ENCODE data around the gene PLXDC2. TPM values are rescaled to one million over a fixed set of nuclear protein-coding genes. Genes with fewer than 3 reads are reported as not detected.
A peak's percentile ranks its signal among the peaks of the same experiment; 100 is the strongest.

The PLXDC2 gene
- total and polyA plus RNA-seq, 2 experiments from 2014 or later = 39.9 to 52.2 TPM

GRCh38 chr10:19839090-19839489 lies 22.9 kb downstream of the PLXDC2 start:
- no peaks in the 10 kb centered on the region for H3K27me3 ChIP-seq
- peaks cover 10% of the 10 kb centered on the region for H3K4me1 ChIP-seq (ENCODE audit: insufficient read depth)
- TF ChIP-seq EZH2 (IDR thresholded peaks at IDR 0.05; ENCODE audit: borderline replicate concordance) (no peak), EZH2phosphoT487 (IDR thresholded peaks at IDR 0.05; ENCODE audit: low read depth, severe bottlenecking, unreplicated experiment) (no peak), CTCF (IDR thresholded peaks at IDR 0.05; ENCODE audit: poor library complexity) (no peak)
- no peaks in the 10 kb centered on the region for H3K36me3 ChIP-seq (replicated peaks; ENCODE audit: insufficient read depth, low read depth)
- peaks cover 1% of the 10 kb centered on the region for H4K20me1 ChIP-seq (ENCODE audit: insufficient read depth, poor library complexity, severe bottlenecking)
- no peak overlapping the region for H3K4me3 ChIP-seq
- WGBS (ENCODE audit: low lambda C conversion rate, missing lambda C conversion rate) = 94% methylated on average over 3 of the region's 3 CpGs
- H3K4me2 ChIP-seq = no peak overlapping the region
- no peak overlapping the region for H3K27ac ChIP-seq
- H2AFZ ChIP-seq = no peak overlapping the region
- no peaks in the 10 kb centered on the region for H3K9me2 ChIP-seq (replicated peaks; ENCODE audit: insufficient read depth)
- no peaks in the 10 kb centered on the region for H3K9me3 ChIP-seq (ENCODE audit: low read depth)
- peaks cover 10% of the 10 kb centered on the region for H3K79me2 ChIP-seq
- no peak for DNase-seq (ENCODE audit: low spot score)

- Histone ChIP-seq H3K27ac (no peak overlapping the region), H3K36me3 (replicated peaks; ENCODE audit: insufficient read depth, low read depth) (no peaks in the 10 kb centered on the region), H3K4me3 (no peak overlapping the region), H3K4me1 (ENCODE audit: insufficient read depth) (peaks cover 10% of the 10 kb centered on the region), H3K4me2 (no peak overlapping the region), H4K20me1 (ENCODE audit: insufficient read depth, poor library complexity, severe bottlenecking) (no peaks in the 10 kb centered on the region), H3K79me2 (peaks cover 10% of the 10 kb centered on the region), H3K9me3 (ENCODE audit: low read depth) (no peaks in the 10 kb centered on the region), H3K27me3 (no peaks in the 10 kb centered on the region), H2AFZ (no peak overlapping the region), H3K9me2 (replicated peaks; ENCODE audit: insufficient read depth) (no peaks in the 10 kb centered on the region)
- 66% methylated on average over 4 of the region's 4 CpGs for WGBS (ENCODE audit: low lambda C conversion rate, missing lambda C conversion rate)
- TF ChIP-seq EZH2 (IDR thresholded peaks at IDR 0.05; ENCODE audit: borderline replicate concordance) = no peak
- TF ChIP-seq EZH2phosphoT487 (IDR thresholded peaks at IDR 0.05; ENCODE audit: low read depth, severe bottlenecking, unreplicated experiment) = no peak
- TF ChIP-seq CTCF (IDR thresholded peaks at IDR 0.05; ENCODE audit: poor library complexity) = no peak
- DNase-seq (ENCODE audit: low spot score) = no peak
Measured at GRCh38 chr10:19839552-19839951, 23.3 kb downstream of the PLXDC2 start.

GRCh38 chr10:19840776-19841175 lies 24.5 kb downstream of the PLXDC2 start:
- H3K79me2 ChIP-seq = peaks cover 5% of the 10 kb centered on the region
- no peaks in the 10 kb centered on the region for H4K20me1 ChIP-seq (ENCODE audit: insufficient read depth, poor library complexity, severe bottlenecking)
- H3K4me3 ChIP-seq = no peak overlapping the region
- no peak overlapping the region for H2AFZ ChIP-seq
- no peaks in the 10 kb centered on the region for H3K27me3 ChIP-seq
- H3K9me3 ChIP-seq (ENCODE audit: low read depth) = no peaks in the 10 kb centered on the region
- no peak for DNase-seq (ENCODE audit: low spot score)
- H3K9me2 ChIP-seq (replicated peaks; ENCODE audit: insufficient read depth) = no peaks in the 10 kb centered on the region
- no peak overlapping the region for H3K4me2 ChIP-seq
- 97% methylated on average over 3 of the region's 3 CpGs for WGBS (ENCODE audit: low lambda C conversion rate, missing lambda C conversion rate)
- H3K4me1 ChIP-seq (ENCODE audit: insufficient read depth) = peaks cover 10% of the 10 kb centered on the region
- H3K27ac ChIP-seq = no peak overlapping the region
- H3K36me3 ChIP-seq (replicated peaks; ENCODE audit: insufficient read depth, low read depth) = no peaks in the 10 kb centered on the region
- TF ChIP-seq EZH2phosphoT487 (IDR thresholded peaks at IDR 0.05; ENCODE audit: low read depth, severe bottlenecking, unreplicated experiment) (no peak), EZH2 (IDR thresholded peaks at IDR 0.05; ENCODE audit: borderline replicate concordance) (no peak), CTCF (IDR thresholded peaks at IDR 0.05; ENCODE audit: poor library complexity) (no peak)

- Histone ChIP-seq H3K9me3 (ENCODE audit: low read depth) (no peaks in the 10 kb centered on the region), H3K4me2 (peak overlapping the region; percentile 53), H3K79me2 (no peaks in the 10 kb centered on the region), H3K4me3 (no peak overlapping the region), H3K9me2 (replicated peaks; ENCODE audit: insufficient read depth) (no peaks in the 10 kb centered on the region), H3K27ac (no peak overlapping the region), H2AFZ (no peak overlapping the region), H3K4me1 (ENCODE audit: insufficient read depth) (peaks cover 10% of the 10 kb centered on the region), H3K36me3 (replicated peaks; ENCODE audit: insufficient read depth, low read depth) (no peaks in the 10 kb centered on the region), H4K20me1 (ENCODE audit: insufficient read depth, poor library complexity, severe bottlenecking) (no peaks in the 10 kb centered on the region), H3K27me3 (no peaks in the 10 kb centered on the region)
- no peak for TF ChIP-seq CTCF (IDR thresholded peaks at IDR 0.05; ENCODE audit: poor library complexity)
- 44% methylated on average over 1 of the region's 1 CpG for WGBS (ENCODE audit: low lambda C conversion rate, missing lambda C conversion rate)
- DNase-seq (ENCODE audit: low spot score) = no peak
Measured at GRCh38 chr10:19843487-19843886, 27.3 kb downstream of the PLXDC2 start.

All from hepatocyte (in vitro differentiated cells).